ENCODE data around the gene SPEM2. TPM values are rescaled to one million over a fixed set of nuclear protein-coding genes. Genes with fewer than 3 reads are reported as not detected.

The SPEM2 gene
- total RNA-seq, 2 donors from 2014 or later = 5.3 TPM; not detected in 1

GRCh38 chr17:7465597-7466275 is 40.3 kb downstream of the SPEM2 start:
- Histone ChIP-seq H3K27ac (peak overlapping the region in 1 of 2 donors; percentile 15), H3K4me3 (no peak overlapping the region), H3K4me1 (replicated peaks) (no peaks in the 10 kb centered on the region), H3K27me3 (replicated peaks; ENCODE audit: insufficient read depth) (no peaks in the 10 kb centered on the region), H3K9me3 (no peaks in the 10 kb centered on the region), H3K36me3 (peaks cover 4 to 5% of the 10 kb centered on the region in 2 donors)
- TF ChIP-seq CTCF (IDR thresholded peaks at IDR 0.05) = no peak
- TF ChIP-seq POLR2A (IDR thresholded peaks at IDR 0.05) = no peak
- TF ChIP-seq POLR2AphosphoS5 (IDR thresholded peaks at IDR 0.05) = no peak
- DNase-seq (ENCODE audit: low spot score) = no peak
- WGBS = 89% methylated on average over 33 of the region's 33 CpGs
- intact Hi-C loops (cut with DNase I) = no loop called here

- H3K27ac ChIP-seq = peak overlapping the region; percentile 10 to 15
- DNase-seq (ENCODE audit: low spot score) = no peak
- peaks cover 4 to 5% of the 10 kb centered on the region in 2 donors for H3K36me3 ChIP-seq
- no peak overlapping the region for H3K4me3 ChIP-seq
- H3K9me3 ChIP-seq = no peaks in the 10 kb centered on the region
- no peaks in the 10 kb centered on the region for H3K27me3 ChIP-seq (replicated peaks; ENCODE audit: insufficient read depth)
- TF ChIP-seq POLR2AphosphoS5 (IDR thresholded peaks at IDR 0.05) (no peak), CTCF (IDR thresholded peaks at IDR 0.05) (no peak), POLR2A (IDR thresholded peaks at IDR 0.05) (no peak)
- WGBS = 77% methylated on average over 9 of the region's 9 CpGs
- H3K4me1 ChIP-seq (replicated peaks) = no peaks in the 10 kb centered on the region
- intact Hi-C loops (cut with DNase I) = no loop called here
Measured at GRCh38 chr17:7466318-7466638, 40.9 kb downstream of the SPEM2 start.

- no peak for DNase-seq (ENCODE audit: low spot score)
- WGBS = 77% methylated on average over 16 of the region's 16 CpGs
- Histone ChIP-seq H3K4me1 (replicated peaks) (no peaks in the 10 kb centered on the region), H3K36me3 (peaks cover 4 to 5% of the 10 kb centered on the region in 2 donors), H3K9me3 (no peaks in the 10 kb centered on the region), H3K4me3 (no peak overlapping the region), H3K27ac (peak overlapping the region; percentile 10 to 15), H3K27me3 (replicated peaks; ENCODE audit: insufficient read depth) (no peaks in the 10 kb centered on the region)
- intact Hi-C loops (cut with DNase I) = no loop called here
- TF ChIP-seq CTCF (IDR thresholded peaks at IDR 0.05) = no peak
- TF ChIP-seq POLR2AphosphoS5 (IDR thresholded peaks at IDR 0.05) = no peak
- TF ChIP-seq POLR2A (IDR thresholded peaks at IDR 0.05) = no peak
Measured at GRCh38 chr17:7466639-7467341, 41.4 kb downstream of the SPEM2 start.

GRCh38 chr17:7467498-7467897 is 42.1 kb downstream of the SPEM2 start:
- H3K9me3 ChIP-seq = no peaks in the 10 kb centered on the region
- H3K4me3 ChIP-seq = no peak overlapping the region
- TF ChIP-seq CTCF (IDR thresholded peaks at IDR 0.05) (no peak), POLR2A (IDR thresholded peaks at IDR 0.05) (no peak), POLR2AphosphoS5 (IDR thresholded peaks at IDR 0.05) (no peak)
- no peaks in the 10 kb centered on the region for H3K27me3 ChIP-seq (replicated peaks; ENCODE audit: insufficient read depth)
- peaks cover 4 to 5% of the 10 kb centered on the region in 2 donors for H3K36me3 ChIP-seq
- no peaks in the 10 kb centered on the region for H3K4me1 ChIP-seq (replicated peaks)
- no peak for DNase-seq (ENCODE audit: low spot score)
- 84% methylated on average over 3 of the region's 3 CpGs for WGBS
- intact Hi-C loops (cut with DNase I) = no loop called here
- H3K27ac ChIP-seq = peak overlapping the region in 1 of 2 donors; percentile 15

- intact Hi-C loops (cut with DNase I) = no loop called here
- H3K27ac ChIP-seq = peak overlapping the region in 1 of 2 donors; percentile 33
Measured at GRCh38 chr17:7468290-7468689, 42.9 kb downstream of the SPEM2 start.

More at GRCh38 chr17:7468290-7468689, 42.9 kb downstream of the SPEM2 start:
- 92% methylated on average over 11 of the region's 11 CpGs for WGBS
- DNase-seq (ENCODE audit: low spot score) = no peak
- no peaks in the 10 kb centered on the region for H3K4me1 ChIP-seq (replicated peaks)
- no peaks in the 10 kb centered on the region for H3K9me3 ChIP-seq
- no peaks in the 10 kb centered on the region for H3K27me3 ChIP-seq (replicated peaks; ENCODE audit: insufficient read depth)
- H3K4me3 ChIP-seq = no peak overlapping the region
- H3K36me3 ChIP-seq = peaks cover 4 to 5% of the 10 kb centered on the region in 2 donors
- TF ChIP-seq POLR2AphosphoS5 (IDR thresholded peaks at IDR 0.05) (no peak), CTCF (IDR thresholded peaks at IDR 0.05) (no peak), POLR2A (IDR thresholded peaks at IDR 0.05) (no peak)

Data from prostate gland (tissue), 2 donors.